H1 (cell line): ENCODE measurements around the gene XPO6. TPM values are rescaled to one million over a fixed set of nuclear protein-coding genes. Genes with fewer than 3 reads are reported as not detected.
A peak's percentile ranks its signal among the peaks of the same experiment; 100 is the strongest.

ENCODE experiments used
- CTCF ChIA-PET: fragments of 300-600 bp; sonication (Branson Sonifier 250); formaldehyde crosslinking; loops from one replicate; lab custom pipeline; 2021; ENCODE audit not compliant: partially characterized antibody; lab: Charles Lee
- POLR2A ChIA-PET: fragments of 300-600 bp; sonication (Branson Sonifier 250); formaldehyde crosslinking; loops from one replicate; lab custom pipeline; 2021; ENCODE audit warnings: inconsistent platforms; ENCODE audit not compliant: partially characterized antibody; lab: Charles Lee
- DNase-seq, 2 experiments: peaks; one replicate each; pipeline versions ENCODE4 v3.0.0 to v3.0.0-alpha.2; 2010 to 2022; ENCODE audit warnings: low spot score in 2 of 2, low read depth in 1 of 2, mixed read lengths in 1 of 2
- FAIRE-seq: peaks from 2 replicates; lab custom pipeline; 2011; peaks lifted over from hg19 to GRCh38; lab: Jason Lieb, UNC
- H2AFZ ChIP-seq: 2 replicates; pipeline ENCODE4 v1.8.1; 2012; ENCODE audit warnings: low read length, inconsistent platforms
- H2AK5ac ChIP-seq: 2 replicates; pipeline ENCODE4 v1.6.1; 2013; ENCODE audit warnings: low read depth, low read length
- H2BK120ac ChIP-seq: replicated peaks from 2 replicates; pipeline ENCODE3; 2013; ENCODE audit warnings: low read depth, low read length, inconsistent platforms
- H2BK12ac ChIP-seq: 2 replicates; pipeline ENCODE4 v1.6.1; 2013; ENCODE audit warnings: low read depth, low read length
- H2BK15ac ChIP-seq: 2 replicates; pipeline ENCODE4 v1.6.1; 2013; ENCODE audit warnings: low read length
- H2BK20ac ChIP-seq: 2 replicates; pipeline ENCODE4 v1.6.1; 2013; ENCODE audit warnings: low read length
- H2BK5ac ChIP-seq: 2 replicates; pipeline ENCODE4 v1.6.1; 2013; ENCODE audit warnings: low read depth, low read length
- H3K14ac ChIP-seq: 2 replicates; pipeline ENCODE4 v1.6.1; 2013; ENCODE audit warnings: inconsistent platforms; ENCODE audit not compliant: insufficient read length
- H3K18ac ChIP-seq: 2 replicates; pipeline ENCODE4 v1.6.1; 2013; ENCODE audit warnings: low read length; ENCODE audit errors: extremely low read depth
- H3K23ac ChIP-seq: 2 replicates; pipeline ENCODE4 v1.6.1; 2013; ENCODE audit warnings: inconsistent platforms; ENCODE audit not compliant: insufficient read length
- H3K23me2 ChIP-seq: 2 replicates; pipeline ENCODE4 v1.6.1; 2013; ENCODE audit warnings: low read depth, low read length
- H3K27ac ChIP-seq: 2 replicates; pipeline ENCODE4 v1.6.1; 2011; ENCODE audit warnings: low read depth, low read length, inconsistent platforms
- H3K27me3 ChIP-seq, 4 experiments: replicated peaks in 1 of 4; 1 replicate in 1 of 4; 2 replicates in 3 of 4; pipeline versions ENCODE4 v1.6.1 to v1.8.1; 2011 to 2013; ENCODE audit warnings: low read length in 3 of 4, mild to moderate bottlenecking in 3 of 4, inconsistent platforms in 2 of 4, mixed read lengths in 2 of 4, moderate library complexity in 1 of 4; ENCODE audit not compliant: control insufficient read depth in 3 of 4, insufficient read depth in 3 of 4; ENCODE audit errors: extremely low read depth in 1 of 4
- H3K36me3 ChIP-seq, 4 experiments: 2 replicates each; pipeline versions ENCODE4 v1.6.1 to v1.8.1; 2011 to 2013; ENCODE audit warnings: mild to moderate bottlenecking in 4 of 4, low read length in 3 of 4, moderate library complexity in 2 of 4, control low read depth in 1 of 4, inconsistent platforms in 1 of 4; ENCODE audit not compliant: insufficient read depth in 4 of 4, control insufficient read depth in 2 of 4
- H3K4ac ChIP-seq: replicated peaks from 2 replicates; pipeline ENCODE3; 2013; ENCODE audit warnings: low read length, low read depth, mixed read lengths, inconsistent platforms; ENCODE audit not compliant: insufficient read length
- H3K4me1 ChIP-seq, 4 experiments: replicated peaks in 1 of 4; 1 replicate in 1 of 4; 2 replicates in 3 of 4; pipeline versions ENCODE4 v1.6.1 to v1.8.1; 2011 to 2013; ENCODE audit warnings: low read length in 3 of 4, inconsistent platforms in 2 of 4, mixed read lengths in 1 of 4; ENCODE audit not compliant: insufficient read depth in 4 of 4, control insufficient read depth in 3 of 4
- H3K4me2 ChIP-seq, 2 experiments: 2 replicates each; pipeline versions ENCODE4 v1.6.1 to v1.8.1; 2011 to 2013; ENCODE audit warnings: low read depth in 2 of 2, low read length in 2 of 2, control low read depth in 1 of 2, inconsistent platforms in 1 of 2, mild to moderate bottlenecking in 1 of 2; ENCODE audit not compliant: insufficient read depth in 1 of 2
- H3K4me3 ChIP-seq, 4 experiments: fragments of 200-600, 300-600 bp in 1 of 4; sonication (generic), shearing (Covaris generic), sonication (Bioruptor Twin) in 1 of 4; 2 replicates each; pipeline versions ENCODE4 v1.5.1 to v1.8.1; 2011 to 2016; ENCODE audit warnings: low read length in 4 of 4, low read depth in 3 of 4, control low read depth in 2 of 4, inconsistent platforms in 2 of 4, mild to moderate bottlenecking in 2 of 4, mixed read lengths in 1 of 4, moderate library complexity in 1 of 4; ENCODE audit not compliant: insufficient read depth in 2 of 4; ENCODE audit errors: extremely low read depth in 1 of 4
- H3K56ac ChIP-seq: replicated peaks from 2 replicates; pipeline ENCODE3; 2013; ENCODE audit warnings: low read depth, mild to moderate bottlenecking, mixed read lengths, low read length, inconsistent platforms; ENCODE audit not compliant: insufficient read length
- H3K79me1 ChIP-seq: 2 replicates; pipeline ENCODE4 v1.6.1; 2013; ENCODE audit warnings: low read depth, low read length, control low read depth
- H3K79me2 ChIP-seq, 2 experiments: 2 replicates each; pipeline versions ENCODE4 v1.6.1 to v1.8.1; 2012 to 2013; ENCODE audit warnings: low read length in 2 of 2, mild to moderate bottlenecking in 2 of 2, inconsistent platforms in 1 of 2; ENCODE audit not compliant: insufficient read depth in 2 of 2, control insufficient read depth in 1 of 2
- H3K9ac ChIP-seq, 4 experiments: replicated peaks in 1 of 4; 1 replicate in 1 of 4; 2 replicates in 3 of 4; pipeline versions ENCODE4 v1.6.1 to v1.8.1; 2011 to 2013; ENCODE audit warnings: low read depth in 3 of 4, low read length in 3 of 4, control low read depth in 2 of 4, mild to moderate bottlenecking in 2 of 4, moderate library complexity in 2 of 4, inconsistent platforms in 1 of 4; ENCODE audit errors: extremely low read depth in 1 of 4
- H3K9me3 ChIP-seq, 2 experiments: 2 replicates each; pipeline versions ENCODE4 v1.6.1 to v1.8.1; 2012 to 2013; ENCODE audit warnings: mild to moderate bottlenecking in 2 of 2, moderate library complexity in 2 of 2, control low read depth in 1 of 2, inconsistent platforms in 1 of 2, low read depth in 1 of 2, low read length in 1 of 2, mixed read lengths in 1 of 2; ENCODE audit not compliant: insufficient read depth in 2 of 2
- H4K20me1 ChIP-seq, 2 experiments: replicated peaks in 1 of 2; 2 replicates each; pipeline versions ENCODE3 to v1.8.1; 2011 to 2013; ENCODE audit warnings: inconsistent platforms in 2 of 2, low read length in 2 of 2, mild to moderate bottlenecking in 1 of 2; ENCODE audit not compliant: insufficient read depth in 2 of 2, control insufficient read depth in 1 of 2
- H4K5ac ChIP-seq: 2 replicates; pipeline ENCODE4 v1.6.1; 2013; ENCODE audit warnings: low read length, low read depth, mixed read lengths, inconsistent platforms; ENCODE audit not compliant: insufficient read length
- H4K8ac ChIP-seq: 2 replicates; pipeline ENCODE4 v1.8.0; 2013; ENCODE audit warnings: mild to moderate bottlenecking, moderate library complexity, low read length, inconsistent platforms; ENCODE audit not compliant: insufficient read depth; ENCODE audit errors: extremely low read depth
- H4K91ac ChIP-seq: replicated peaks from 2 replicates; pipeline ENCODE3; 2013; ENCODE audit warnings: low read length, mixed read lengths, inconsistent platforms; ENCODE audit not compliant: insufficient read length
- BRCA1 ChIP-seq: IDR thresholded peaks from 2 replicates; pipeline ENCODE4 v1.6.1; 2012; ENCODE audit warnings: low read depth, low read length, improper control_type of control experiment
- CBX5 ChIP-seq: fragments of 300-800, 300-1000 bp; sonication (generic); IDR thresholded peaks from 2 replicates; pipeline ENCODE4 v1.7.1; 2016; ENCODE audit warnings: antibody characterized with exemption, low read length, low read depth
- CHD2 ChIP-seq: IDR thresholded peaks from 2 replicates; pipeline ENCODE4 v1.6.1; 2012; ENCODE audit warnings: low read length, improper control_type of control experiment
- CREB1 ChIP-seq: IDR thresholded peaks from 2 replicates; pipeline ENCODE4 v1.6.1; 2012; ENCODE audit warnings: inconsistent platforms
- HDAC2 ChIP-seq, 2 experiments: fragments of 300-600 bp in 1 of 2; sonication (generic) in 1 of 2; IDR thresholded peaks; 2 replicates each; pipeline ENCODE4 v1.6.1; 2011 to 2012; ENCODE audit warnings: low read depth in 2 of 2, low read length in 2 of 2, mild to moderate bottlenecking in 2 of 2, moderate library complexity in 2 of 2, borderline replicate concordance in 1 of 2, inconsistent platforms in 1 of 2
- POU5F1 ChIP-seq: IDR thresholded peaks from 2 replicates; pipeline ENCODE4 v1.6.1; 2011; ENCODE audit warnings: low read depth, mild to moderate bottlenecking, low read length, moderate library complexity
- RFX5 ChIP-seq: IDR thresholded peaks from 2 replicates; pipeline ENCODE4 v1.6.1; 2011; ENCODE audit warnings: low read depth, low read length, improper control_type of control experiment, borderline replicate concordance
- SAP30 ChIP-seq: fragments of 300-600 bp; sonication (generic); IDR thresholded peaks from 2 replicates; pipeline ENCODE4 v1.7.1; 2012; ENCODE audit warnings: low read length, moderate library complexity, mild to moderate bottlenecking, inconsistent platforms; ENCODE audit not compliant: insufficient read depth, insufficient replicate concordance
- SIRT6 ChIP-seq: IDR thresholded peaks from one replicate; pipeline ENCODE4 v1.7.1; 2012; ENCODE audit warnings: low read length, inconsistent platforms
- SIX5 ChIP-seq: IDR thresholded peaks from 2 replicates; pipeline ENCODE4 v1.6.1; 2011; ENCODE audit warnings: mild to moderate bottlenecking, low read depth, low read length
- TBP ChIP-seq: IDR thresholded peaks from 2 replicates; pipeline ENCODE4 v1.6.1; 2011; ENCODE audit warnings: low read depth, low read length, improper control_type of control experiment
- ZNF274 ChIP-seq: IDR thresholded peaks from 2 replicates; pipeline ENCODE4 v1.7.0; 2012; ENCODE audit warnings: low read length, borderline replicate concordance; ENCODE audit errors: extremely low read depth
- WGBS, 2 experiments: shearing (Covaris generic) in 1 of 2; methylation state at CpG; one replicate each; pipeline versions ENCODE4 v1.1.6 to v1.1.7; 2013 to 2015; ENCODE audit warnings: low lambda C conversion rate in 2 of 2, mixed read lengths in 2 of 2, inconsistent platforms in 1 of 2, low coverage in 1 of 2, missing lambda C conversion rate in 1 of 2; ENCODE audit not compliant: insufficient replicate concordance in 2 of 2, insufficient coverage in 1 of 2, insufficient read length in 1 of 2; ENCODE audit errors: extremely low coverage in 1 of 2, missing lambda C conversion rate in 1 of 2; 5-methylcytosine and 5-hydroxymethylcytosine counted together
- polyA plus RNA-seq, 7 experiments: library from polyadenylated mRNA; depleted of rRNA in 3 of 7; stranded (reverse) in 5 of 7; unstranded in 2 of 7; fragments of >200 nt in 5 of 7; fragments of 200-250 nt in 2 of 7; gene quantifications; 1 replicate in 5 of 7; 2 replicates in 1 of 7; 4 replicates in 1 of 7; pipeline versions ENCODE4 v1.2.1 to v1.2.3, GENCODE V29; 2011 to 2013; ENCODE audit warnings: missing spikeins in 2 of 7, mixed read lengths in 2 of 7
- total RNA-seq: library from RNA; stranded (reverse); fragmentation: NEBNext Ultra II Directional; extraction: Animal tissue kit (Norgen Biotek cat#: 25700); gene quantifications from 2 replicates; pipeline ENCODE4 v1.2.1, GENCODE V29; 2021

XPO6 gene
- total and polyA plus RNA-seq, 2 of the 8 experiments (the other 6 are each of a cell fraction or from before 2014, with no cell fraction given) = 152 to 254 TPM

DNA sequence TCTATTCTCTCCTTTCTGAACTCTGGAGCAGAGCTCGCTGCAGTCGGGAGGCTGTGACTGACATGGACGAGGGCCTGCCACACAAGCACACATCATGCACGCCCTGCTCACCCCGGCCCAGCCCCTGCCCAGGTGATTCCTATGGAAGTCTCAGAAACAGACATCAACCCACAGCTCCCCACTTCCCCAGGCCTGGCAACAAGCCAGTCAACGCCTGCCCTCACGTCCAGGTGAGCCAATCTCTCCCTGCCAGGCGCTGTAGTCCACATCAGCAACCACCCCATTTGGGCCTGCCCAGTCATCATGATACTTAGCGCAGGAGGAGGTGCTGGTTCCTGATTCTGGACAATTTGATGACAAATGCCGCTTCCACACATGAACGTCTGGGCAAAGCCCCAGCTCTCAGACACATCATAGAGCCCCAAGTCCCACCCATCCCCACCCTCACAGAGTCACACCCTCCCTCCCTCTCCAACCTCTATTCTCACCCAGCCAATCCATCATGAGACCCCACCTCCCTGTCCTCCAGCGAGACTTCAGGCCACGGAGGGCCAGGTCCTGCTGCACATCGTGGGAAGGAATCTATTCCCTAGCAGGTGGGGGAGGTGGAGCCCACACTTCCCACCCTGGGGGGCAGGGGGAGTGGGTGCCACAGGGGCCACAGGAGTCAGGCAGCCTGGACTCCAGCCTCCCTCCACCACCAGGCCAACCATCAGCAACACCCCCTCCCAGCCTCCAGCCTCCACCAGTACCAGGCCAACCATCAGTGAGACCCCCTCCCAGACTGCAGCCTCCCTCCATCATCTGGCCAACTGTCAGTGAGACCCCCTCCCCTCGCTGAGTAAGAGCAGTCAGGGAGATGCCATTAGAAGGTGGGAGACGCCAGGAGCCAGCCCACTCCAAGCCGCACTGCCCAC is 114.5 kb downstream of the XPO6 start:
- Histone ChIP-seq H3K14ac (no peak overlapping the region), H4K20me1 (peaks cover 0 to 9% of the 10 kb centered on the region in 2 experiments), H3K27me3 (no peaks in the 10 kb centered on the region), H2BK120ac (no peak overlapping the region), H3K4me2 (no peak overlapping the region), H3K4me1 (peaks cover 0 to 14% (median 8%) of the 10 kb centered on the region in 4 experiments; a peak in 6 of 7 replicates), H2BK5ac (peak overlapping the region; percentile 16; the same call in 1 of the 2 replicates), H2AFZ (no peak overlapping the region), H3K4ac (no peak overlapping the region), H3K79me1 (no peaks in the 10 kb centered on the region; the same call in 1 of the 2 replicates), H4K5ac (no peak overlapping the region), H3K4me3 (no peak overlapping the region), H4K8ac (0 out of 2 replicates have a peak overlapping the region, but pooled peaks have one; percentile 12), H3K23me2 (no peaks in the 10 kb centered on the region), H2BK12ac (no peak overlapping the region), H2BK20ac (no peak overlapping the region), H3K18ac (no peak overlapping the region), H3K9me3 (no peaks in the 10 kb centered on the region), H4K91ac (no peak overlapping the region), H2AK5ac (no peak overlapping the region), H3K56ac (no peak overlapping the region), H3K23ac (no peak overlapping the region), H2BK15ac (no peak overlapping the region), H3K9ac (no peak overlapping the region), H3K27ac (no peak overlapping the region), H3K36me3 (peaks cover 17 to 38% (median 24%) of the 10 kb centered on the region in 4 experiments), H3K79me2 (no peaks in the 10 kb centered on the region)
- no peak for FAIRE-seq
- DNase-seq = no peak
- POLR2A ChIA-PET = no interaction called here
- 89% methylated on average over 16 of the region's 17 CpGs; no CpG with 5 or more reads in 1 of the 2 experiments for WGBS, 2 experiments
- CTCF ChIA-PET = interaction anchor here (0.7 kb wide), 1 partner anchor 35 kb away, joined by 3 read pairs; no protein-coding TSS in a partner anchor
- TF ChIP-seq CREB1 = no peak
- no peak for TF ChIP-seq CBX5
- no peak for TF ChIP-seq RFX5
- no peak for TF ChIP-seq ZNF274
- no peak for TF ChIP-seq SAP30
- no peak for TF ChIP-seq SIRT6
- TF ChIP-seq BRCA1 = no peak
- no peak for TF ChIP-seq POU5F1
- no peak for TF ChIP-seq SIX5
- TF ChIP-seq TBP = no peak
- TF ChIP-seq HDAC2 (IDR thresholded peaks at IDR 0.05; ENCODE audit: borderline replicate concordance in 1 of 2, low read depth in 2 of 2, low read length in 2 of 2) = no peak
- TF ChIP-seq CHD2 = no peak
